ENCODE measurements around the gene FSTL4. TPM values are rescaled to one million over a fixed set of nuclear protein-coding genes. Genes with fewer than 3 reads are reported as not detected.

Gene FSTL4
- total and polyA plus RNA-seq, 2 experiments from 2014 or later, result 1.4 to 2.8 TPM

GRCh38 chr5:133423618-133424282, 188.6 kb downstream of the FSTL4 start:
- H3K4me2 ChIP-seq, result no peak overlapping the region
- peaks cover 42% of the 10 kb centered on the region for H3K4me1 Mint-ChIP-seq

DNA sequence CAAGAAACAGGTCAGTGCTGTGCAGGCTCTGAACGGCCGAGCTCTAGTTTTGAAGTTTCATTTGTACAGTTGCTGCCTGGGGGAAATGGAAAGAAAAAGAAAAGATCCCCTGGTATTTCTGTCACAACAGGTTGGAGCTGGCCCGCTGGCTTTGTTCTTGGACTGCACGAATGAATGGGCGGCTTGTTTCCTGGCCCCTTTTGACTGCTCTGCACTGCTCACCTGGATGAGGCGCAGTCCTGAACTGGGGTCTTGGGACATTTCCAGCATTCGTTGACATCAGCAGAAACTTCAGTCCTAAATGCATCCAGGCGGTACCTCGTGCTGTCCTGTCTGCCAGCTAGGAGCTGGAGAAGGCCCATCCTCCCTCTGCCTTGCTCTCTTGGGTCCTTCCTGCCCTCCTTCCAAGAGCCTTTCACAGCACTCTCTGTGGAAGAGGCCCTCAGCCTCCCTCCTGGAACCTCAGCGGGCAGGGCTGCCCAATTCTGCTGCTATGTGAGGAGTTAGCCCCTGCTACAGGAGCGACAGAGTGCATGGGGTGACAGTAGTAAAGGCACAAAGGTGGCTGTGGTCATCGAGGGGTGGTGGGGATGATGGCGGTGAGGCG, 189.2 kb downstream of the FSTL4 start:
- Mint-ChIP-seq H3K4me3 (no peak overlapping the region), H3K27me3 (ENCODE audit: insufficient read depth, low read depth, poor library complexity) (peaks cover 20% of the 10 kb centered on the region), H3K4me1 (peaks cover 42% of the 10 kb centered on the region), H3K9me3 (no peaks in the 10 kb centered on the region; the same call in 2 of the 3 replicates), H3K27ac (peak overlapping the region; percentile 10; the same call in 1 of the 2 replicates), H3K36me3 (ENCODE audit: low read depth) (no peaks in the 10 kb centered on the region)
- Histone ChIP-seq H3K27me3 (ENCODE audit: insufficient read depth) (peaks cover 13% of the 10 kb centered on the region), H3K4me3 (no peak overlapping the region), H3K27ac (ENCODE audit: low read depth) (no peak overlapping the region), H3F3A (replicated peaks; ENCODE audit: low read depth) (no peaks in the 10 kb centered on the region), H3K79me2 (replicated peaks; ENCODE audit: insufficient read depth) (no peaks in the 10 kb centered on the region), H3K4me2 (no peak overlapping the region), H2AFZ (peak overlapping the region; percentile 92), H3K4me1 (ENCODE audit: insufficient read depth) (peaks cover 22% of the 10 kb centered on the region), H3K9me2 (ENCODE audit: insufficient read depth) (0 out of 2 replicates have a peak, but pooled peaks cover 4% of the 10 kb centered on the region), H3K36me3 (ENCODE audit: insufficient read depth) (no peaks in the 10 kb centered on the region), H4K20me1 (replicated peaks; ENCODE audit: insufficient read depth) (no peaks in the 10 kb centered on the region)
- ATAC-seq (no peak), DNase-seq (ENCODE audit: low spot score) (no peak)
- TF ChIP-seq EZH2 (IDR thresholded peaks at IDR 0.05; ENCODE audit: low read depth, unreplicated experiment) (no peak), ETS1 (IDR thresholded peaks at IDR 0.05) (no peak), JUNB (IDR thresholded peaks at IDR 0.05; ENCODE audit: unreplicated experiment) (no peak), EZH2phosphoT487 (IDR thresholded peaks at IDR 0.05; ENCODE audit: unreplicated experiment) (no peak), CTCF (conservative IDR thresholded peaks at IDR 0.05; ENCODE audit: low read depth in 2 of 2) (no peak)

More at GRCh38 chr5:133423618-133424282, 188.6 kb downstream of the FSTL4 start:
- Histone ChIP-seq H3K9me2 (ENCODE audit: insufficient read depth) (0 out of 2 replicates have a peak, but pooled peaks cover 4% of the 10 kb centered on the region), H3K27ac (ENCODE audit: low read depth) (no peak overlapping the region), H3K79me2 (replicated peaks; ENCODE audit: insufficient read depth) (no peaks in the 10 kb centered on the region), H3K36me3 (ENCODE audit: insufficient read depth) (no peaks in the 10 kb centered on the region), H3K4me3 (no peak overlapping the region), H4K20me1 (replicated peaks; ENCODE audit: insufficient read depth) (no peaks in the 10 kb centered on the region), H3F3A (replicated peaks; ENCODE audit: low read depth) (no peaks in the 10 kb centered on the region), H3K27me3 (ENCODE audit: insufficient read depth) (peaks cover 13% of the 10 kb centered on the region), H3K4me1 (ENCODE audit: insufficient read depth) (peaks cover 22% of the 10 kb centered on the region), H2AFZ (peak overlapping the region; percentile 92)
- peak overlapping the region; percentile 2; the same call in 1 of the 3 replicates for H3K4me3 Mint-ChIP-seq
- peaks cover 22% of the 10 kb centered on the region for H3K27me3 Mint-ChIP-seq (ENCODE audit: insufficient read depth, low read depth, poor library complexity)
- ATAC-seq, result peak; percentile 86
- peak; percentile 88 for DNase-seq (ENCODE audit: low spot score)
- no peaks in the 10 kb centered on the region for H3K36me3 Mint-ChIP-seq (ENCODE audit: low read depth)
- H3K27ac Mint-ChIP-seq, result peak overlapping the region; percentile 10; the same call in 1 of the 2 replicates
- H3K9me3 Mint-ChIP-seq, result no peaks in the 10 kb centered on the region; the same call in 2 of the 3 replicates
- TF ChIP-seq EZH2 (IDR thresholded peaks at IDR 0.05; ENCODE audit: low read depth, unreplicated experiment) (no peak), ETS1 (IDR thresholded peaks at IDR 0.05) (no peak), CTCF (conservative IDR thresholded peaks at IDR 0.05; ENCODE audit: low read depth in 2 of 2) (peak; percentile 73 to 97), ZNF331 (CRISPR knock-in tag; IDR thresholded peaks at IDR 0.05; ENCODE audit: low read depth) (no peak), ZNF114 (CRISPR knock-in tag; IDR thresholded peaks at IDR 0.05) (no peak), NANOG (IDR thresholded peaks at IDR 0.05; ENCODE audit: borderline replicate concordance) (no peak), CREB1 (CRISPR knock-in tag; IDR thresholded peaks at IDR 0.05; ENCODE audit: low read depth) (no peak)
